A549 (cell line): Measurements from ENCODE around the gene ZNF83. TPM values are rescaled to one million over a fixed set of nuclear protein-coding genes. Genes with fewer than 3 reads are reported as not detected.
"Not testable (repeated sequence)": the region's sequence is repeated elsewhere in the genome, so short reads cannot be mapped to it uniquely, and the experiment has no call there.

Experiments used
- ATAC-seq, 2 experiments: fragments of 200-7000 bp in 1 of 2; fragments of >200 bp in 1 of 2; cut with Nextera tagmentation in 1 of 2; cut with Tn5 transposase in 1 of 2; 3 replicates each; pipeline versions ENCODE4 v1.8.0 to v1.9.1; 2018 to 2020; ENCODE audit warnings: mild to moderate bottlenecking in 1 of 2, moderate library complexity in 1 of 2
- CTCF ChIA-PET: fragments of 300-600 bp; sonication (Branson Sonifier 250); formaldehyde crosslinking; extraction: SDS; loops from one replicate; lab custom pipeline; 2021; ENCODE audit warnings: antibody characterized with exemption, inconsistent platforms; lab: Yijun Ruan, JAX
- POLR2A ChIA-PET: fragments of 350-600 bp; formaldehyde crosslinking; extraction: SDS; loops from one replicate; lab custom pipeline; 2021; ENCODE audit warnings: antibody characterized with exemption, inconsistent platforms; lab: Yijun Ruan, JAX
- DNase-seq, 2 experiments: peaks; one replicate each; pipeline versions ENCODE4 v3.0.0 to v3.0.0-alpha.2; 2011 to 2016; ENCODE audit warnings: low read depth in 1 of 2, low spot score in 1 of 2
- FAIRE-seq: peaks from 2 replicates; lab custom pipeline; 2011; peaks lifted over from hg19 to GRCh38; lab: Jason Lieb, UNC
- H3K27ac ChIP-seq, 2 experiments: fragments of >200 bp; sonication (Bioruptor Twin); formaldehyde crosslinking; 3 replicates each; pipeline ENCODE4 v1.5.1; 2016 to 2017
- H3K4me1 ChIP-seq: fragments of >200 bp; sonication (Bioruptor Twin); formaldehyde crosslinking; 3 replicates; pipeline ENCODE4 v1.6.1; 2016
- H3K4me2 ChIP-seq: fragments of >200 bp; sonication (Bioruptor Twin); formaldehyde crosslinking; 3 replicates; pipeline ENCODE4 v1.6.1; 2016
- H3K4me3 ChIP-seq: fragments of >200 bp; sonication (Bioruptor Twin); formaldehyde crosslinking; 3 replicates; pipeline ENCODE4 v1.5.1; 2016
- H3K9me3 ChIP-seq: fragments of >200 bp; sonication (Bioruptor Twin); formaldehyde crosslinking; 3 replicates; pipeline ENCODE4 v1.6.1; 2016
- CEBPB ChIP-seq, 2 experiments: fragments of >200 bp in 1 of 2; sonication (Bioruptor Twin) in 1 of 2; formaldehyde crosslinking in 1 of 2; IDR thresholded peaks; 2 replicates each; pipeline ENCODE4 v1.6.1; 2012 to 2016
- CHD4 ChIP-seq: fragments of 200-600 bp; sonication (generic); IDR thresholded peaks from 2 replicates; pipeline ENCODE4 v1.6.1; 2016; ENCODE audit warnings: antibody characterized with exemption, mild to moderate bottlenecking, borderline replicate concordance
- EHMT2 ChIP-seq: fragments of 200-600 bp; sonication (generic); IDR thresholded peaks from 2 replicates; pipeline ENCODE4 v1.6.1; 2016; ENCODE audit warnings: antibody characterized with exemption, low read depth, mild to moderate bottlenecking, moderate library complexity
- ESRRA ChIP-seq: fragments of 150-350 bp; IDR thresholded peaks from 2 replicates; pipeline ENCODE4 v1.6.1; 2014; ENCODE audit warnings: mild to moderate bottlenecking, low read length, borderline replicate concordance
- HDAC2 ChIP-seq: fragments of 200-600 bp; sonication (generic); IDR thresholded peaks from 2 replicates; pipeline ENCODE4 v1.6.1; 2016
- HEYL ChIP-seq: fragments of 250-450 bp; sonication (Bioruptor Pico); IDR thresholded peaks from 2 replicates; pipeline ENCODE4 v1.8.0; 2021; ENCODE audit warnings: mild to moderate bottlenecking, moderate library complexity
- HMGXB4 ChIP-seq: fragments of 250-450 bp; sonication (Bioruptor Pico); IDR thresholded peaks from 2 replicates; pipeline ENCODE4 v1.5.0; 2021; ENCODE audit warnings: mild to moderate bottlenecking, moderate library complexity, borderline replicate concordance
- JUN ChIP-seq, 2 experiments: fragments of >200 bp; sonication (Bioruptor Twin); formaldehyde crosslinking; IDR thresholded peaks; 2 replicates in 1 of 2; 3 replicates in 1 of 2; pipeline ENCODE4 v1.6.1; 2016 to 2017
- JUNB ChIP-seq: fragments of >200 bp; sonication (Bioruptor Twin); formaldehyde crosslinking; IDR thresholded peaks from 2 replicates; pipeline ENCODE4 v1.6.1; 2016
- KDM5A ChIP-seq: fragments of 200-600 bp; sonication (generic); IDR thresholded peaks from 2 replicates; pipeline ENCODE4 v1.6.1; 2016; ENCODE audit warnings: antibody characterized with exemption, mild to moderate bottlenecking
- MYC ChIP-seq: IDR thresholded peaks from 2 replicates; pipeline ENCODE4 v1.6.1; 2012; ENCODE audit warnings: mild to moderate bottlenecking, inconsistent platforms, low read length, improper control_type of control experiment, borderline replicate concordance
- NFE2L2 ChIP-seq: fragments of 150-350 bp; conservative IDR thresholded peaks from 2 replicates; pipeline ENCODE4 v1.6.1; 2014; ENCODE audit warnings: low read length
- NR3C1 ChIP-seq: fragments of >200 bp; sonication (Bioruptor Twin); formaldehyde crosslinking; IDR thresholded peaks from 3 replicates; pipeline ENCODE4 v1.6.1; 2017
- PBX3 ChIP-seq: IDR thresholded peaks from 2 replicates; pipeline ENCODE4 v1.6.1; 2012
- POLR2A ChIP-seq: IDR thresholded peaks from 2 replicates; pipeline ENCODE4 v1.6.1; 2012; ENCODE audit warnings: mild to moderate bottlenecking, low read length
- POLR2AphosphoS2 ChIP-seq: conservative IDR thresholded peaks from 2 replicates; pipeline ENCODE4 v1.6.1; 2012; ENCODE audit warnings: low read length, improper control_type of control experiment, inconsistent platforms
- RCOR1 ChIP-seq: fragments of 150-350 bp; IDR thresholded peaks from 2 replicates; pipeline ENCODE4 v1.6.1; 2014; ENCODE audit warnings: antibody characterized with exemption, low read length, low read depth
- RFX5 ChIP-seq: fragments of 450-650 bp; IDR thresholded peaks from 2 replicates; pipeline ENCODE4 v1.7.1; 2014; ENCODE audit warnings: antibody characterized with exemption, mild to moderate bottlenecking, moderate library complexity
- SMC3 ChIP-seq: fragments of >200 bp; sonication (Bioruptor Twin); formaldehyde crosslinking; IDR thresholded peaks from 3 replicates; pipeline ENCODE4 v1.6.1; 2018; ENCODE audit warnings: inconsistent platforms
- SREBF2 ChIP-seq: fragments of 450-650 bp; IDR thresholded peaks from 2 replicates; pipeline ENCODE4 v1.6.1; 2014; ENCODE audit warnings: mild to moderate bottlenecking, moderate library complexity
- TFCP2L1 ChIP-seq: fragments of 250-450 bp; sonication (Bioruptor Pico); IDR thresholded peaks from 2 replicates; pipeline ENCODE4 v1.5.0; 2021; ENCODE audit warnings: mild to moderate bottlenecking
- TP53 ChIP-seq: fragments of 250-450 bp; sonication (Bioruptor Pico); IDR thresholded peaks from 2 replicates; pipeline ENCODE4 v1.5.0; 2021; ENCODE audit warnings: mild to moderate bottlenecking, moderate library complexity
- USF2 ChIP-seq: fragments of 450-650 bp; IDR thresholded peaks from 2 replicates; pipeline ENCODE4 v1.6.1; 2014; ENCODE audit warnings: antibody characterized with exemption
- ZNF302 ChIP-seq: fragments of 250-450 bp; sonication (Bioruptor Pico); IDR thresholded peaks from 2 replicates; pipeline ENCODE4 v1.9.0; 2021; ENCODE audit warnings: inconsistent platforms, mild to moderate bottlenecking, moderate library complexity
- WGBS: methylation state at CpG from one replicate; pipeline ENCODE4 v1.1.6; 2017; ENCODE audit errors: missing lambda C conversion rate; 5-methylcytosine and 5-hydroxymethylcytosine counted together
- polyA plus RNA-seq, 4 experiments: library from polyadenylated mRNA; depleted of rRNA in 3 of 4; stranded (reverse); fragments of >200 nt; fragmentation: RNase III in 1 of 4; extraction: RNeasy Plus Mini Kit Qiagen cat#74134 plus additional on column Dnase treatment in 1 of 4; gene quantifications; 2 replicates in 3 of 4; 3 replicates in 1 of 4; pipeline ENCODE4 v1.2.3, GENCODE V29; 2011 to 2017
- TF ChIP-seq, protein P1 (sequence below): fragments of >200 bp; sonication (Bioruptor Twin); formaldehyde crosslinking; IDR thresholded peaks from 3 replicates; pipeline ENCODE4 v1.5.1; 2016

ZNF83 gene
- polyA plus RNA-seq, 2 of the 4 experiments (the other 2 are of a cell fraction) = 0.03 to 0.39 TPM

DNA sequence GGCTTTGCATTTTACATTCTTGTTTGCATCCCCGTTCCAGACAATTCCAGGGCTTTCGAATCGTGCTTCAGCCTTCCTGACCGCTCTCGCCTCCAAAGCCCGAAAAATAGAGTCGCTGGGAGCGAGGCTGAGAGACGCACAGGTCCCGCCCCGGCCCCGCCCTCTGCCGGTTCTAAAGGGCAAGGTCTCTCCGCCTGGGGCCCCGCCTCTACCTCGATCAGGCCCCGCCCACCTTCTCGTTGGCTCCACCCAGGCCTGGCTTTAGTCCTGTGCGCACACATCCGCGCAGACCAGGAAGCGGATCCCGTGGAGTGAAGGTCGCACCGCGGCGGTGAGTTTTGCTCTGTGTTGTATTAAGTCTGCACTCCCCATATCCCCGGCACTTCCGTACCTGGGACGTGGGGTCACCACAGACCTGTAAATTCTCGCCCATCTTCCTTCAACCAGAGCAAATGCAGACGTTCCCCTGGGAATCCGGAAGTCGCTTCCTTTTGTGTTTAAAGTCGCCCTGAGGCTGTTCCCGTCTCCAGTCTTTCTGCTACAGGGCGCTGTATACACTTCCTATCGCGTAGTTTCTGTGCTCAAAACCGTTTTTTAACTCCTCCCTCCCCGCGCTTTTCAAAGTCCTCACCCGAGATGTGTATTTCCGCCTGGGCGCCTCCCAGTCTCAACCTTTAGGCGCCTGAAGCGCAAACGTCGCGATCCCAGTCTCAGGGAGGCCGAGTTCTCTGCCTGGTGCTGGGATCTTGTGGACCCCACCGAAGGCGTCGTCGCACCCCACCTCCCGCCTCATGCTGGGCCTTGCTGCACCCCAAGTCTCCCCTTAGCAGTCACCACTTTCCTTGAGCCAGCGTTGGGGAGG is 67.9 kb downstream of the ZNF83 start, which contains the start of gene ZNF701:
Gene ZNF701, plus strand, starts transcription at position 288 of the 862 bp plus-strand sequence. CDS start 3,861 bp downstream, outside the sequence.
- no peak within 1 kb of the TSS for H3K4me3 ChIP-seq
- H3K4me1 ChIP-seq = no peaks in the 10 kb centered on the region
- H3K4me2 ChIP-seq = no peak within 1 kb of the TSS
- peak in 1 of 2 experiments; percentile 66; a peak in 3 of 6 replicates for ATAC-seq
- 20% methylated on average over 53 of the region's 57 CpGs for WGBS
- ChIA-PET POLR2A (no interaction called here), CTCF (no interaction called here)
- DNase-seq = peak in 1 of 2 experiments; percentile 28
- FAIRE-seq = no peak
- H3K27ac ChIP-seq = no peak within 1 kb of the TSS
- TF ChIP-seq TP53 = no peak
- no peak for TF ChIP-seq NFE2L2
- TF ChIP-seq RFX5 = no peak
- TF ChIP-seq NR3C1 = no peak
- TF ChIP-seq MYC = no peak
- no peak for TF ChIP-seq HMGXB4 (CRISPR knock-in tag)
- no peak for TF ChIP-seq POLR2A
- H3K9me3 ChIP-seq = peaks cover 70% of the 10 kb centered on the region

DNA sequence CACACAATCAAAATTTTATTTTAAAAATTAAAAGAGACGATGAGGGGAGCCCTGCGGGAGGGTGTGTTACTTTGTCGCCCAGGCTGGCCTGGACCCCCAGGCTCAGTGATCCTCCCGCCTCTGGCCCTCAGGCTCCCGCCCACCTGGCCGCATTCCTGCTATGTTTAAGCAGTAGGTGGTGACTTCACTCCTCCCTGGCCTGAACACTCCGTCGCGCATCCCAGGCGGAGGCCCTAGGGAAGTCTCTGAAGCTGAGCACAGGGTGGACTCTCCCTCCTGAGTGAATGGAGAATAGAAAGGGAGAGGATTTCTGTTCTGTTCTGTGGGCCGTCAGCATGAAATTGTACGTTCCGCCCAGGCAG is 68.5 kb downstream of the ZNF83 start:
- FAIRE-seq, CTCF ChIA-PET, H3K4me2 ChIP-seq, H3K4me3 ChIP-seq, ATAC-seq, POLR2A ChIA-PET, DNase-seq, H3K27ac ChIP-seq, H3K4me1 ChIP-seq: not testable (repeated sequence)
- peaks cover 70% of the 10 kb centered on the region for H3K9me3 ChIP-seq
- WGBS = 64% methylated on average over 13 of the region's 13 CpGs

GRCh38 chr19:52567921-52568320 is 70.2 kb downstream of the ZNF83 start:
- 72% methylated on average over 14 of the region's 14 CpGs for WGBS
- FAIRE-seq = no peak
- Histone ChIP-seq H3K4me2 (no peak overlapping the region), H3K4me1 (no peaks in the 10 kb centered on the region), H3K27ac (no peak overlapping the region), H3K4me3 (no peak overlapping the region), H3K9me3 (peaks cover 75% of the 10 kb centered on the region)
- CTCF ChIA-PET = no interaction called here
- no peak for ATAC-seq
- DNase-seq = no peak
- TF ChIP-seq KDM5A = no peak
- TF ChIP-seq SMC3 = no peak
- no peak for TF ChIP-seq PBX3
- no peak for TF ChIP-seq ESRRA
- TF ChIP-seq JUN (IDR thresholded peaks at IDR 0.05) = no peak
- no peak for TF ChIP-seq USF2
- TF ChIP-seq, protein P1, sequence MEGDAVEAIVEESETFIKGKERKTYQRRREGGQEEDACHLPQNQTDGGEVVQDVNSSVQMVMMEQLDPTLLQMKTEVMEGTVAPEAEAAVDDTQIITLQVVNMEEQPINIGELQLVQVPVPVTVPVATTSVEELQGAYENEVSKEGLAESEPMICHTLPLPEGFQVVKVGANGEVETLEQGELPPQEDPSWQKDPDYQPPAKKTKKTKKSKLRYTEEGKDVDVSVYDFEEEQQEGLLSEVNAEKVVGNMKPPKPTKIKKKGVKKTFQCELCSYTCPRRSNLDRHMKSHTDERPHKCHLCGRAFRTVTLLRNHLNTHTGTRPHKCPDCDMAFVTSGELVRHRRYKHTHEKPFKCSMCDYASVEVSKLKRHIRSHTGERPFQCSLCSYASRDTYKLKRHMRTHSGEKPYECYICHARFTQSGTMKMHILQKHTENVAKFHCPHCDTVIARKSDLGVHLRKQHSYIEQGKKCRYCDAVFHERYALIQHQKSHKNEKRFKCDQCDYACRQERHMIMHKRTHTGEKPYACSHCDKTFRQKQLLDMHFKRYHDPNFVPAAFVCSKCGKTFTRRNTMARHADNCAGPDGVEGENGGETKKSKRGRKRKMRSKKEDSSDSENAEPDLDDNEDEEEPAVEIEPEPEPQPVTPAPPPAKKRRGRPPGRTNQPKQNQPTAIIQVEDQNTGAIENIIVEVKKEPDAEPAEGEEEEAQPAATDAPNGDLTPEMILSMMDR = no peak
- no peak for TF ChIP-seq CEBPB (IDR thresholded peaks at IDR 0.05)
- TF ChIP-seq CHD4 = no peak
- no peak for TF ChIP-seq NR3C1
- no peak for TF ChIP-seq HEYL (CRISPR knock-in tag)
- TF ChIP-seq POLR2AphosphoS2 = no peak
- no peak for TF ChIP-seq HDAC2
- no peak for TF ChIP-seq ZNF302 (CRISPR knock-in tag)
- no peak for TF ChIP-seq RCOR1
- TF ChIP-seq SREBF2 = no peak
- TF ChIP-seq JUNB = no peak
- no peak for TF ChIP-seq NFE2L2
- no peak for TF ChIP-seq EHMT2
- no peak for TF ChIP-seq TFCP2L1 (CRISPR knock-in tag)
- POLR2A ChIA-PET = no interaction called here
